MM.1S (cell line): ENCODE measurements around the gene NLK.

Experiments
- DNase-seq: peaks from one replicate; pipeline ENCODE4 v3.0.0-alpha.2; 2015
- H2AFZ ChIP-seq: fragments of 300-600 bp; sonication (generic); 2 replicates; pipeline ENCODE4 v1.6.0; 2016; ENCODE audit warnings: antibody characterized with exemption, low read length
- H3F3A ChIP-seq: fragments of 300-600 bp; sonication (generic); 2 replicates; pipeline ENCODE4 v1.6.1; 2016; ENCODE audit warnings: mild to moderate bottlenecking, antibody characterized with exemption, low read length, moderate library complexity, mixed read lengths; ENCODE audit not compliant: insufficient read depth
- H3K27ac ChIP-seq: fragments of 300-600 bp; sonication (generic); 2 replicates; pipeline ENCODE4 v1.5.1; 2016; ENCODE audit warnings: mild to moderate bottlenecking, low read length
- H3K27me3 ChIP-seq: fragments of 300-600 bp; sonication (generic); replicated peaks from 2 replicates; pipeline ENCODE4 v1.6.0; 2016; ENCODE audit warnings: low read length; ENCODE audit not compliant: insufficient read depth
- H3K36me3 ChIP-seq: fragments of 300-600 bp; sonication (generic); replicated peaks from 2 replicates; pipeline ENCODE4 v1.6.1; 2016; ENCODE audit warnings: mild to moderate bottlenecking, low read length, mixed read lengths; ENCODE audit not compliant: insufficient read depth
- H3K4me1 ChIP-seq: fragments of 300-600 bp; sonication (generic); 2 replicates; pipeline ENCODE4 v1.6.1; 2016; ENCODE audit warnings: low read length, mixed read lengths
- H3K4me2 ChIP-seq: fragments of 300-600 bp; sonication (generic); 2 replicates; pipeline ENCODE4 v1.6.0; 2016; ENCODE audit warnings: low read depth, low read length
- H3K4me3 ChIP-seq: fragments of 300-600 bp; sonication (generic); 2 replicates; pipeline ENCODE4 v1.5.1; 2016; ENCODE audit warnings: low read length, mixed read lengths
- H3K79me2 ChIP-seq: fragments of 300-600 bp; sonication (generic); 2 replicates; pipeline ENCODE4 v1.6.1; 2016; ENCODE audit warnings: mixed run types, low read length, mixed read lengths
- H3K9ac ChIP-seq: fragments of 300-600 bp; sonication (generic); 2 replicates; pipeline ENCODE4 v1.6.1; 2016; ENCODE audit warnings: low read length, mixed read lengths
- H3K9me2 ChIP-seq: fragments of 300-600 bp; sonication (generic); replicated peaks from 2 replicates; pipeline ENCODE4 v1.6.1; 2016; ENCODE audit warnings: mild to moderate bottlenecking, low read length, mixed read lengths; ENCODE audit not compliant: insufficient read depth
- H3K9me3 ChIP-seq: fragments of 300-600 bp; sonication (generic); replicated peaks from 2 replicates; pipeline ENCODE4 v1.6.1; 2016; ENCODE audit warnings: mild to moderate bottlenecking, low read length, mixed read lengths; ENCODE audit not compliant: insufficient read depth
- H4K20me1 ChIP-seq: fragments of 300-600 bp; sonication (generic); 2 replicates; pipeline ENCODE4 v1.6.1; 2016; ENCODE audit warnings: mild to moderate bottlenecking, low read length, moderate library complexity, mixed read lengths; ENCODE audit not compliant: insufficient read depth
- EZH2 ChIP-seq: fragments of 300-600 bp; sonication (generic); optimal IDR thresholded peaks from 2 replicates; pipeline ENCODE3; 2017; ENCODE audit warnings: low read depth, mild to moderate bottlenecking, antibody characterized with exemption, low read length, mixed read lengths
- EZH2phosphoT487 ChIP-seq: fragments of 300-600 bp; sonication (generic); IDR thresholded peaks from 2 replicates; pipeline ENCODE4 v1.6.1; 2018; ENCODE audit warnings: antibody characterized with exemption, low read length
- TF ChIP-seq, protein P1 (sequence below): fragments of 300-600 bp; sonication (generic); IDR thresholded peaks from 2 replicates; pipeline ENCODE4 v1.5.1; 2016; ENCODE audit warnings: antibody characterized with exemption, low read length, mixed read lengths

The NLK gene

GRCh38 chr17:28191018-28191417, 148.5 kb downstream of the NLK start:
- TF ChIP-seq, protein P1, sequence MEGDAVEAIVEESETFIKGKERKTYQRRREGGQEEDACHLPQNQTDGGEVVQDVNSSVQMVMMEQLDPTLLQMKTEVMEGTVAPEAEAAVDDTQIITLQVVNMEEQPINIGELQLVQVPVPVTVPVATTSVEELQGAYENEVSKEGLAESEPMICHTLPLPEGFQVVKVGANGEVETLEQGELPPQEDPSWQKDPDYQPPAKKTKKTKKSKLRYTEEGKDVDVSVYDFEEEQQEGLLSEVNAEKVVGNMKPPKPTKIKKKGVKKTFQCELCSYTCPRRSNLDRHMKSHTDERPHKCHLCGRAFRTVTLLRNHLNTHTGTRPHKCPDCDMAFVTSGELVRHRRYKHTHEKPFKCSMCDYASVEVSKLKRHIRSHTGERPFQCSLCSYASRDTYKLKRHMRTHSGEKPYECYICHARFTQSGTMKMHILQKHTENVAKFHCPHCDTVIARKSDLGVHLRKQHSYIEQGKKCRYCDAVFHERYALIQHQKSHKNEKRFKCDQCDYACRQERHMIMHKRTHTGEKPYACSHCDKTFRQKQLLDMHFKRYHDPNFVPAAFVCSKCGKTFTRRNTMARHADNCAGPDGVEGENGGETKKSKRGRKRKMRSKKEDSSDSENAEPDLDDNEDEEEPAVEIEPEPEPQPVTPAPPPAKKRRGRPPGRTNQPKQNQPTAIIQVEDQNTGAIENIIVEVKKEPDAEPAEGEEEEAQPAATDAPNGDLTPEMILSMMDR: no peak
- TF ChIP-seq EZH2phosphoT487 (no peak), EZH2 (no peak)
- no peak for DNase-seq
- Histone ChIP-seq H3K4me1 (no peaks in the 10 kb centered on the region), H3K27ac (no peak overlapping the region), H3K27me3 (no peaks in the 10 kb centered on the region), H3K9me2 (no peaks in the 10 kb centered on the region), H3K9me3 (no peaks in the 10 kb centered on the region), H3K4me3 (no peak overlapping the region), H3K4me2 (no peak overlapping the region), H3F3A (no peaks in the 10 kb centered on the region), H3K36me3 (no peaks in the 10 kb centered on the region), H3K9ac (no peak overlapping the region), H2AFZ (no peak overlapping the region), H4K20me1 (no peaks in the 10 kb centered on the region), H3K79me2 (no peaks in the 10 kb centered on the region)

DNA sequence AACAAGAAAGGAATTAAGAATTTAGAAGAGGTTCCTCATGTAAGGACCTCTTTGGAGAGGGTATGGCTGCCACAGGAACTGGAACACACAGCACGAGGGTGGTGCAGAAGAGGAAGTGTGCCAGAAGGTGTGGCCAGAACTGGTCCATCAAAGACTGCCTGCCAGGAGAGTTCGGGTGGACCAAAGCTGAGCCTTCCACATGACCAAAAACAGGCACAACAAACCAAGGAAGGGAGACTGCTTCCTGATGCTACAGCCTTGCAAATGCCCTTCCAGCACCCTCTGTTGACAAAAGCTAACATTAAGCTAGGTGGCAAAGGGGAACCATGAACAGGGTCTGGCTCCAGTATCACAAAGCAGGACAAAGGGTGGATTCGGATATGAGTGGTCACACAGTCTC, 150.8 kb downstream of the NLK start:
- Histone ChIP-seq H3K9me2 (no peaks in the 10 kb centered on the region), H3K79me2 (no peaks in the 10 kb centered on the region), H3K4me3 (no peak overlapping the region), H4K20me1 (no peaks in the 10 kb centered on the region), H3F3A (no peaks in the 10 kb centered on the region; the same call in 1 of the 2 replicates), H3K9me3 (no peaks in the 10 kb centered on the region), H2AFZ (no peak overlapping the region), H3K27me3 (no peaks in the 10 kb centered on the region), H3K4me2 (no peak overlapping the region), H3K9ac (no peak overlapping the region), H3K4me1 (no peaks in the 10 kb centered on the region), H3K27ac (no peak overlapping the region), H3K36me3 (no peaks in the 10 kb centered on the region)
- TF ChIP-seq EZH2 (no peak), EZH2phosphoT487 (no peak)
- TF ChIP-seq, protein P1: no peak
- DNase-seq: no peak

GRCh38 chr17:28194382-28194781, 151.9 kb downstream of the NLK start:
- Histone ChIP-seq H3K36me3 (no peaks in the 10 kb centered on the region), H3K79me2 (no peaks in the 10 kb centered on the region), H3K9me3 (no peaks in the 10 kb centered on the region), H3K9me2 (no peaks in the 10 kb centered on the region), H4K20me1 (no peaks in the 10 kb centered on the region), H3K27me3 (no peaks in the 10 kb centered on the region), H3F3A (no peaks in the 10 kb centered on the region; the same call in 1 of the 2 replicates), H3K9ac (no peak overlapping the region), H3K27ac (no peak overlapping the region), H3K4me3 (no peak overlapping the region), H2AFZ (no peak overlapping the region), H3K4me2 (no peak overlapping the region), H3K4me1 (no peaks in the 10 kb centered on the region)
- no peak for TF ChIP-seq EZH2phosphoT487
- TF ChIP-seq EZH2: no peak
- TF ChIP-seq, protein P1: no peak
- DNase-seq: no peak
